HG03196 (cell line): ENCODE results near the gene RSPH1.

Source experiments
- ATAC-seq: cut with Tn5 transposase; IDR thresholded peaks from one replicate; pipeline ENCODE4 v1.9.1; 2021; ENCODE audit not compliant: unreplicated experiment

Gene RSPH1

GRCh38 chr21:42433946-42434551, 62.0 kb downstream of the RSPH1 start:
- ATAC-seq = no peak

- ATAC-seq = no peak
Measured at GRCh38 chr21:42432695-42433094, 63.3 kb downstream of the RSPH1 start.

- no peak for ATAC-seq
Measured at GRCh38 chr21:42431196-42431595, 64.8 kb downstream of the RSPH1 start.

GRCh38 chr21:42430521-42430920, 65.5 kb downstream of the RSPH1 start:
- ATAC-seq = no peak

GRCh38 chr21:42429856-42430255, 66.2 kb downstream of the RSPH1 start:
- ATAC-seq = no peak

GRCh38 chr21:42429021-42429420, 67.0 kb downstream of the RSPH1 start:
- ATAC-seq = no peak

- no peak for ATAC-seq
Measured at GRCh38 chr21:42427809-42428419, 68.1 kb downstream of the RSPH1 start.

- no peak for ATAC-seq
Measured at GRCh38 chr21:42426876-42427480, 69.0 kb downstream of the RSPH1 start.

- no peak for ATAC-seq
Measured at GRCh38 chr21:42426424-42426823, 69.6 kb downstream of the RSPH1 start.

GRCh38 chr21:42425591-42425990, 70.4 kb downstream of the RSPH1 start:
- peak; percentile 13 for ATAC-seq

- peak; percentile 48 for ATAC-seq
Measured at GRCh38 chr21:42424914-42425541, 71.0 kb downstream of the RSPH1 start.

GRCh38 chr21:42423685-42424084, 72.3 kb downstream of the RSPH1 start:
- no peak for ATAC-seq

GRCh38 chr21:42423197-42423675, 72.8 kb downstream of the RSPH1 start:
- ATAC-seq = peak; percentile 46
